ENCODE measurements around the gene MYL7.

- TF ChIP-seq CTCF (IDR thresholded peaks at IDR 0.05; ENCODE audit: borderline replicate concordance, extremely low read depth, low read length, poor library complexity, severe bottlenecking) (no peak), EZH2 (IDR thresholded peaks at IDR 0.05; ENCODE audit: borderline replicate concordance, low read depth, low read length, severe bottlenecking) (no peak)
Measured at GRCh38 chr7:44176486-44176885, 35.4 kb upstream of the MYL7 start.
